ENCODE data around the gene NOC4L.

The NOC4L gene

DNA sequence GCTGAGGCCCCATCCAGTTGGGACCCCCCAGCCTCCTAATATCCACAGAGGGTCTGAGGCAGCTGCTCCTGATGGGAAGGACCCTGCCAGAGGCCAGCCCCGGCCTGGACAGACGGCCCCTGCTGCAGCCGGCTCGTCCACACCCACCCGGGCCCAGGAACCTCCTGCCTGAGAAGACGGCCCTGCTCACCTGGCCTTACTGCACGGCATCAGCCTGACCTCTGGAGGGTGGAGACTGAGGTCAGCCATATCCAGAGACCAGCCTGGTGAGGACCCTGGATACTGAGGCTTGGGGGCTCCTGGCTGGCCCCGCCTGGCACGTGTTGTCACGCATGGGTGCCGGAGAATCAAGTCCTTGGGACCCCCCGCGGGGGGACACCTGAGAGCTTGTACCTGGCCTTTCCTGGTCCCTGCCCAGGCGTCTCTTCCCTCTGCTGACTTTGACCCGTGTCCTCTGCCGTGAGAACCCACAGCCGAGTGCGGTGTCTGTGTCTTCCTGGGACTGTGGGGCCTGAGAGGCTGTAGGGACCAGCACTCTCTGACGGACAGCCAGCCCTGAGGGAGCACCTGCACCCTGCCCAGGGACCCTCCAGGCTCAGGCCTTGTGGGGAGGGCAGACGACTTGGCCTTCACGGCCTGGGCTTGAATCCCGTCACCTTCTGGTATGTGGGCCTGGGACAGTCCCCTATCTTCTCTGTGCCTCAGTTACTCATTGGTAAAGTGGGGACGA lies 57.3 kb downstream of the NOC4L start:
- Histone ChIP-seq H3K4me1 (ENCODE audit: insufficient read depth, low read length, severe bottlenecking) (no peaks in the 10 kb centered on the region), H3K4me3 (ENCODE audit: low read depth, low read length, poor library complexity, severe bottlenecking) (no peak overlapping the region), H2AFZ (ENCODE audit: low read length) (no peak overlapping the region), H3K36me3 (ENCODE audit: insufficient read depth, low read length) (no peaks in the 10 kb centered on the region), H3F3A (ENCODE audit: insufficient read depth, low read length) (no peaks in the 10 kb centered on the region), H3K27me3 (ENCODE audit: insufficient read depth, low read length) (0 out of 2 replicates have a peak, but pooled peaks cover 3% of the 10 kb centered on the region), H3K9me2 (ENCODE audit: low read depth, low read length) (no peaks in the 10 kb centered on the region), H3K9ac (ENCODE audit: low read length) (no peak overlapping the region), H3K9me3 (ENCODE audit: low read length) (no peaks in the 10 kb centered on the region), H4K20me1 (ENCODE audit: insufficient read depth, low read length) (no peaks in the 10 kb centered on the region), H3K4me2 (ENCODE audit: low read length) (no peak overlapping the region), H3K79me2 (ENCODE audit: insufficient read depth, low read length) (no peaks in the 10 kb centered on the region), H3K27ac (ENCODE audit: low read depth, low read length, poor library complexity, severe bottlenecking) (no peak overlapping the region)
- no peak for TF ChIP-seq EZH2 (IDR thresholded peaks at IDR 0.05; ENCODE audit: borderline replicate concordance, low read length)
- TF ChIP-seq, protein P1, sequence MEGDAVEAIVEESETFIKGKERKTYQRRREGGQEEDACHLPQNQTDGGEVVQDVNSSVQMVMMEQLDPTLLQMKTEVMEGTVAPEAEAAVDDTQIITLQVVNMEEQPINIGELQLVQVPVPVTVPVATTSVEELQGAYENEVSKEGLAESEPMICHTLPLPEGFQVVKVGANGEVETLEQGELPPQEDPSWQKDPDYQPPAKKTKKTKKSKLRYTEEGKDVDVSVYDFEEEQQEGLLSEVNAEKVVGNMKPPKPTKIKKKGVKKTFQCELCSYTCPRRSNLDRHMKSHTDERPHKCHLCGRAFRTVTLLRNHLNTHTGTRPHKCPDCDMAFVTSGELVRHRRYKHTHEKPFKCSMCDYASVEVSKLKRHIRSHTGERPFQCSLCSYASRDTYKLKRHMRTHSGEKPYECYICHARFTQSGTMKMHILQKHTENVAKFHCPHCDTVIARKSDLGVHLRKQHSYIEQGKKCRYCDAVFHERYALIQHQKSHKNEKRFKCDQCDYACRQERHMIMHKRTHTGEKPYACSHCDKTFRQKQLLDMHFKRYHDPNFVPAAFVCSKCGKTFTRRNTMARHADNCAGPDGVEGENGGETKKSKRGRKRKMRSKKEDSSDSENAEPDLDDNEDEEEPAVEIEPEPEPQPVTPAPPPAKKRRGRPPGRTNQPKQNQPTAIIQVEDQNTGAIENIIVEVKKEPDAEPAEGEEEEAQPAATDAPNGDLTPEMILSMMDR (IDR thresholded peaks at IDR 0.05; ENCODE audit: low read length): no peak
